Kidney tubule cell (primary cell): ENCODE data around the gene GASK1B.

Source experiments
- DNase-seq: peaks from one replicate; pipeline ENCODE4 v3.0.0-alpha.2; 2018; ENCODE audit warnings: low spot score

GASK1B gene

GRCh38 chr4:158186815-158187214 lies 14.0 kb upstream of the GASK1B start:
- no peak for DNase-seq

GRCh38 chr4:158182736-158183135 lies 9.9 kb upstream of the GASK1B start:
- no peak for DNase-seq

GRCh38 chr4:158181906-158182305 lies 9.1 kb upstream of the GASK1B start:
- no peak for DNase-seq

DNA sequence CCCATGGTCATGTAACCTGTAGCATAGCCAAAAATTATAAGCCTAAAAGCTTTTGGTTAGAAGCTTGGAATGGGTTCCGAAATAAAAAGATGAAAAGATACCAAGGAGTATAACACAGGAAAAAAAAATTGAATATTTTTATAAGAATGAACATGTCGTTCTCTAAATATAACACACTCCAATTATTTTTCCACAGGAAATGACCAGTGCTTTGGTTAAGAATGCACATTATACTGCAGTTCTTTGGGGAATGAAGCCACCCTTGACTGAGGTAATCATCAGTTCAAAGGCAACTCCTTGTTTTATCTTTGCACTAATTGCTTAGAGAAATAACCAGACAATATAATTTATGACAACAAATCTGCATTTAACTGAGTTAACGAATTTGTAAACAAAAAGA lies 6.6 kb upstream of the GASK1B start:
- DNase-seq = no peak

GRCh38 chr4:158176776-158177175 lies 4.0 kb upstream of the GASK1B start:
- no peak for DNase-seq

- DNase-seq = peak; percentile 86
Observed at GRCh38 chr4:158176108-158176507, 3.3 kb upstream of the GASK1B start.

GRCh38 chr4:158170691-158171561 lies 1.9 kb downstream of the GASK1B start:
- DNase-seq = no peak

GRCh38 chr4:158169931-158170690 lies 2.7 kb downstream of the GASK1B start:
- DNase-seq = peak; percentile 37

DNA sequence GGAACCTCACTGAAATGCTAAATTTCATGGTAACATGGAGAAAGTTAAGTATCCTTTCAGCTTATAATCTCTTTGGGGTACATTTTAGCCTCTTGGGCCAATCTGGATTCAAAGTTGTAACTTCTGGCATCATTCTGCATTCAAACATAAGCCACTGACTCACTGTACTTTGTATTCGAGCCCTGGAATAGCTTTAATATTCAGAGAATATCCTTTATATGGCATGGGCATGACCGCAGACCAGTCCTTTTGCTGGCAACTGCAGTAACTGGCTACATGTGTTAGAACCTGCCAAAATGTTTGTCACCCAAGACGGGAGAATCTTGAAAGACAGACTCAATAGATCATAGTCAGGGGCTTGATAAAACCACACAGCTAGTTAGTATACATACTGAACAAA lies 3.3 kb downstream of the GASK1B start:
- DNase-seq = no peak

GRCh38 chr4:158168606-158169005 lies 4.2 kb downstream of the GASK1B start:
- DNase-seq = no peak

DNA sequence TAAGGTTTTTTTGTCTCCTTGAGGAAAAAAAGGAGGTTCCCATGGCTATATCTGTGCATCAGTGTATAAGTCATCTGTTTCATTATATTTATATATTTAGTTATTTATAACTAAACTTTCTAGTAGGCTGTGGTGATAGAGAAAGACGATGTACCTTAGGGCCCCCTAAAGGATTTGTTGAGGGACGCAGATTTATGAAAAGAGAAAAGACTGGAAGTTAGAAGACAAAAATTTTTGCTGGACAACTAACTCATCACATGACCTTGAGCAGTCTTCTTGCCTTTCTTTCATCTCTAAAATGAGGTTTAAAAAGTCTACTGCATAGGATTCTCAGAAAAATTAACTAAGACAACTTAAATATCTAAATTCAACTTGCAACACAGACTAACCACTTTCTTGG lies 6.1 kb downstream of the GASK1B start:
- DNase-seq = no peak

DNA sequence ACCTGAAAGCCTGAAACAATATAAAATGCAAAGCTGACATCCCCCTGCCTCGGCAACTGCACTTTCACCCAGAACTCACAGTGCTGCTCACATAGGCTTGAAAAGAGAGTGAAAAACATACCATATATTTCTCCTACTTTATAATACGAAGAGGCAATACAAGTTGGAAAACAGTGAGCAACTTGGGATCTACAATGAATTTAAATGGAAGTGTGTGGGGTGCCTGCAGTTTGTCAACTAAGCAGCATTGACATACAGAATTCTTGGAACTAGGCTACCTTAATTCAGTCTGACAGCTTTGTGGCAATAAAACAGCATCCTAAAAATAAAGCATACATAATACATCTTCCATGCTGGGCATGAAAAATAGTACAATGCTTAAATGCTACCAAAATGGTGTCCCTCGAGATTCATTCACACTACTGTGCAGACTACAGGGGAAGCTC lies 8.0 kb downstream of the GASK1B start:
- no peak for DNase-seq

- no peak for DNase-seq
Observed at GRCh38 chr4:158163941-158164767, 8.7 kb downstream of the GASK1B start.

DNA sequence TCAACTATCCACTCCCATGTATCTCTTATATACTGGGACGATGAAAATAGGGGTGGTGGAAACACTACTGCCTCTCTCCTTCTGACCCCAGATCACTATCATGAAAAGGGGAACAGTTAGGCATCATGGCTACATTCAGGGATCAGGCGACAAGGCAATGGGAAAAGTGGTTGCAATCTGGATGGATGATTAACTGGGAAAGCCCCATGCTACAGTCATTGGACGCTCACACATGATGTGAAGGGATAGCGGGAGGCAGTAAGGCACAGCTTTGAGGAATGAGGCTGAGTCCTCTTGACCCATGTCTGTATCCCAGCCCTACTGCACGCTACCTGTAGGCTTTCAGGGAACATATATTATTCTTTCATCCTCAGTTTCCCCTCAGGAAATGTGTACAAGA lies 10.2 kb downstream of the GASK1B start:
- peak; percentile 87 for DNase-seq

GRCh38 chr4:158161551-158162354 lies 11.1 kb downstream of the GASK1B start:
- DNase-seq = peak; percentile 97

- peak; percentile 84 for DNase-seq
Observed at GRCh38 chr4:158159718-158160094, 13.1 kb downstream of the GASK1B start.

GRCh38 chr4:158159054-158159717 lies 13.6 kb downstream of the GASK1B start:
- peak; percentile 96 for DNase-seq

DNA sequence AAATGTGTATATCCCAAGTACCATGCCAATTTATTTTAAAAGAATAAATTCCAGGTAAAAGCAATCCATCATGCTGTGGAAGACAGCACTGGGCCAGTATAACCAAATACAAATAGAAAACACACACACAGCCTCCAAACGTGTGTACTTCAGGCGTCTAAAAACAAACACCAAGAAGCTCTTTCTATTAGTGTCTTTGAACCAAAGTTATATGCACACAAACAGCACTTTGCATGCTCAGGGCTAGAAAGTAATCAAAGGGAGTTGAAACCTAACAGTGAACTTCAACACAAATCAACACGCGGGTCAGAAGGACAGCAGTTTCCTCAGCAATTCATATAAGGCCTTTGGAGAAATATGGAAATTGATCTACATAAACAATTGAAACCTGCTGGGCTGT lies 15.4 kb downstream of the GASK1B start:
- DNase-seq = no peak

- no peak for DNase-seq
Observed at GRCh38 chr4:158155656-158156356, 17.0 kb downstream of the GASK1B start.

GRCh38 chr4:158147151-158147550 lies 25.7 kb downstream of the GASK1B start:
- DNase-seq = no peak
